GM10266 (cell line): ENCODE results near the gene SMPD3.

Experiments used
- DNase-seq: peaks from one replicate; pipeline ENCODE4 v3.0.0; 2012; ENCODE audit errors: extremely low spot score
- CTCF ChIP-seq: IDR thresholded peaks from 2 replicates; pipeline ENCODE4 v1.5.1; 2012; ENCODE audit warnings: mild to moderate bottlenecking, low read depth; ENCODE audit not compliant: control insufficient read depth, insufficient read depth; ENCODE audit errors: missing control alignments

Gene SMPD3

GRCh38 chr16:68480084-68480995, 32.0 kb upstream of the SMPD3 start:
- no peak for TF ChIP-seq CTCF
- no peak for DNase-seq

- no peak for DNase-seq
- TF ChIP-seq CTCF, result no peak
These were observed 31.0 kb upstream of the SMPD3 start for GRCh38 chr16:68479271-68479670.

GRCh38 chr16:68478526-68479250, 30.4 kb upstream of the SMPD3 start:
- TF ChIP-seq CTCF, result no peak
- no peak for DNase-seq

GRCh38 chr16:68475071-68475470, 26.8 kb upstream of the SMPD3 start:
- DNase-seq, result no peak
- no peak for TF ChIP-seq CTCF

GRCh38 chr16:68473358-68474070, 25.2 kb upstream of the SMPD3 start:
- TF ChIP-seq CTCF, result no peak
- DNase-seq, result no peak

GRCh38 chr16:68472581-68472980, 24.3 kb upstream of the SMPD3 start:
- no peak for TF ChIP-seq CTCF
- DNase-seq, result no peak
